ENCODE results near the gene LRPAP1. TPM values are rescaled to one million over a fixed set of nuclear protein-coding genes. Genes with fewer than 3 reads are reported as not detected.
"Not testable (repeated sequence)": the region's sequence is repeated elsewhere in the genome, so short reads cannot be mapped to it uniquely, and the experiment has no call there.

LRPAP1 gene
- total RNA-seq, 1 donor from 2014 or later, result 134 TPM

DNA sequence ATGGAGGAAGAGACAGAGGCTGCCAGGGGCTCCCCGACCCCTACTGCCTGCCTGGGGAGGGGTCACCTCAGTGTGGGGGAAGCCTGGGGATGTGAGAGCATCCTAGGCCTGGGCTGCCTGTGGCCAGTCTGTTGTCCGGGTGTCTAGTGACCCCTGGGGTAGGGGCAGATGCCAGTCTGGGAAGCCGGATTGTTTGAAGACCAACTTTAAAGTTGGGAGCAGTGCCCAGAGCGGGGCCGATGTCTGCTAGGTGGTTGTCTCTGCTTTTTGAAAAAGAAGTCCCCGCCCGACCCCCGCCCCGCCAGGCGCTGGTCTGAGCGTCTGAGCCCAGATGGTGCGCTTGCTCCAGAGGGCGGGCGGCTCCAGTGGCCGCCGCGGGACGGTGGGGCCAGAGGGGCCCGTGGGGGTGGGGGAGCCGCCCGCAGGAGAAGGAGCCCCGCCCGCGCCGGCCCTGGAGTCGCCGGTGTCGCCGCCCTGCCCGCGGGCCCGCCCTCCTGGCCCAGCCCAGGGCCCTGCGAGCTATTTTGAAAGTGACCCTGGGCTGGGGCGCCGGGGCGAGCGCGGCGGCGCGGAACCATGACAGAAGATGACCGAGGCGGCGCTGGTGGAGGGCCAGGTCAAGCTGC is 69.3 kb downstream of the LRPAP1 start, which contains the start of gene DOK7:
Gene DOK7 (plus strand): TSS at position 517 of the 626 bp plus-strand sequence. CDS start 70 bp downstream, at position 587.
- peaks cover 40% of the 10 kb centered on the region for H3K27me3 Mint-ChIP-seq
- TF ChIP-seq CTCF (IDR thresholded peaks at IDR 0.05; ENCODE audit: unreplicated experiment), result no peak
- H3K4me3 Mint-ChIP-seq (ENCODE audit: low read depth), result peak within 1 kb of the TSS; percentile 45
- no peaks in the 10 kb centered on the region for H3K36me3 Mint-ChIP-seq (ENCODE audit: insufficient read depth)
- H3K4me1 Mint-ChIP-seq (ENCODE audit: low read depth), result no peaks in the 10 kb centered on the region
- H3K27ac Mint-ChIP-seq, result no peak within 1 kb of the TSS
- peaks cover 5% of the 10 kb centered on the region for H3K9me3 Mint-ChIP-seq (ENCODE audit: low read depth)
- DNase-seq (ENCODE audit: low spot score, unreplicated experiment), result no peak

GRCh38 chr4:3462321-3462789 is 69.9 kb downstream of the LRPAP1 start:
- Mint-ChIP-seq H3K27me3 (peaks cover 42% of the 10 kb centered on the region), H3K36me3 (ENCODE audit: insufficient read depth) (no peaks in the 10 kb centered on the region), H3K4me3 (ENCODE audit: low read depth) (peak overlapping the region; percentile 45)

GRCh38 chr4:3461515-3462291 is 70.5 kb downstream of the LRPAP1 start:
- Mint-ChIP-seq H3K9me3 (ENCODE audit: low read depth) (peaks cover 5% of the 10 kb centered on the region), H3K4me1 (ENCODE audit: low read depth) (no peaks in the 10 kb centered on the region), H3K27me3 (peaks cover 44% of the 10 kb centered on the region)

More at GRCh38 chr4:3462321-3462789, 69.9 kb downstream of the LRPAP1 start:
- Mint-ChIP-seq H3K9me3 (ENCODE audit: low read depth) (peaks cover 5% of the 10 kb centered on the region), H3K4me1 (ENCODE audit: low read depth) (no peaks in the 10 kb centered on the region), H3K27ac (no peak overlapping the region)
- no peak for DNase-seq (ENCODE audit: low spot score, unreplicated experiment)
- TF ChIP-seq CTCF (IDR thresholded peaks at IDR 0.05; ENCODE audit: unreplicated experiment), result no peak

DNA sequence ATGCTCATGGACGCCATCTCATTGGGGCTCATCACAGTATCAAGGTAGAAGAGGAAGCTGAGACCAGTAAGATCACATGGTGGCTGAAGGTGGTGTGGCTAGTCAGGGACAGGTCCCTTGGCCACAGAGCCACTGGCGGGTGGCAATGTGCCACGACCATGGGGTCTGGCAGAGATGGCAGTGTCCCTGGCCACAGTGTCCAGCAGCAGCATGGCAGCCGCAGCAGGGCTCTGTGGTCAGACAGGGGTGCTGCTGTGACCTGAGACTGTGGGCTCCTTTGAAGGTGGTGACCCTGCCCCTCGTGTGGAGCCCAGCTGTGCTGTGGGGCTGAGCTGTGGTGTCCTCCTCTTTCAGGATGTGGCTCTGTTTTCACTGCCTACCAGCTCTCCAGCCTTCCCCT is 71.3 kb downstream of the LRPAP1 start:
- Mint-ChIP-seq H3K4me1 (ENCODE audit: low read depth) (no peaks in the 10 kb centered on the region), H3K27me3 (peaks cover 40% of the 10 kb centered on the region), H3K9me3 (ENCODE audit: low read depth) (peaks cover 5% of the 10 kb centered on the region), H3K36me3 (ENCODE audit: insufficient read depth) (no peaks in the 10 kb centered on the region), H3K27ac (no peak overlapping the region), H3K4me3 (ENCODE audit: low read depth) (no peak overlapping the region)
- TF ChIP-seq CTCF (IDR thresholded peaks at IDR 0.05; ENCODE audit: unreplicated experiment), result no peak
- no peak for DNase-seq (ENCODE audit: low spot score, unreplicated experiment)

More at GRCh38 chr4:3461515-3462291, 70.5 kb downstream of the LRPAP1 start:
- Mint-ChIP-seq H3K27ac (no peak overlapping the region), H3K36me3 (ENCODE audit: insufficient read depth) (no peaks in the 10 kb centered on the region), H3K4me3 (ENCODE audit: low read depth) (no peak overlapping the region)
- no peak for TF ChIP-seq CTCF (IDR thresholded peaks at IDR 0.05; ENCODE audit: unreplicated experiment)
- DNase-seq (ENCODE audit: low spot score, unreplicated experiment), result no peak

GRCh38 chr4:3459156-3459555 is 73.1 kb downstream of the LRPAP1 start:
- not testable (repeated sequence) for H3K4me1 Mint-ChIP-seq (ENCODE audit: low read depth); H3K27ac Mint-ChIP-seq; DNase-seq (ENCODE audit: low spot score, unreplicated experiment); H3K36me3 Mint-ChIP-seq (ENCODE audit: insufficient read depth); H3K4me3 Mint-ChIP-seq (ENCODE audit: low read depth)
- H3K27me3 Mint-ChIP-seq, result peaks cover 27% of the 10 kb centered on the region
- peaks cover 13% of the 10 kb centered on the region for H3K9me3 Mint-ChIP-seq (ENCODE audit: low read depth)

Measured in progenitor cell of endocrine pancreas (in vitro differentiated cells).